Erythroblast (primary cell): ENCODE measurements around the gene AHR.
A peak's percentile ranks its signal among the peaks of the same experiment; 100 is the strongest.
"Not testable (repeated sequence)": the region's sequence is repeated elsewhere in the genome, so short reads cannot be mapped to it uniquely, and the experiment has no call there.

Source experiments
- DNase-seq, 2 experiments: peaks; one replicate each; lab custom pipeline; 2025; lab: John Stamatoyannopoulos, UW
- GATA1 ChIP-seq: IDR thresholded peaks from 2 replicates; pipeline ENCODE4 v1.6.1; 2011; ENCODE audit warnings: low read depth, mild to moderate bottlenecking, control low read depth, low read length, moderate library complexity
- POLR2A ChIP-seq: IDR thresholded peaks from 2 replicates; pipeline ENCODE4 v1.6.1; 2011; ENCODE audit warnings: mild to moderate bottlenecking, low read length

The AHR gene

GRCh38 chr7:17339139-17339538 lies 40.7 kb downstream of the AHR start:
- TF ChIP-seq GATA1 (no peak), POLR2A (no peak)

GRCh38 chr7:17339952-17340351 lies 41.5 kb downstream of the AHR start:
- DNase-seq, result no peak
- TF ChIP-seq GATA1 (no peak), POLR2A (no peak)

More at GRCh38 chr7:17339139-17339538, 40.7 kb downstream of the AHR start:
- no peak for DNase-seq

- no peak for TF ChIP-seq GATA1
- TF ChIP-seq POLR2A, result no peak
- DNase-seq, result no peak
Observed at GRCh38 chr7:17340655-17341054, 42.2 kb downstream of the AHR start.

- TF ChIP-seq GATA1 (no peak), POLR2A (no peak)
- no peak for DNase-seq
Observed at GRCh38 chr7:17342756-17343155, 44.3 kb downstream of the AHR start.

- no peak for TF ChIP-seq GATA1
- no peak for TF ChIP-seq POLR2A
- no peak for DNase-seq
Observed at GRCh38 chr7:17347401-17347800, 48.9 kb downstream of the AHR start.

- not testable (repeated sequence) for DNase-seq
Observed at GRCh38 chr7:17348932-17349331, 50.5 kb downstream of the AHR start.

- not testable (repeated sequence) for DNase-seq
Observed at GRCh38 chr7:17350321-17350720, 51.9 kb downstream of the AHR start.

- not testable (repeated sequence) for DNase-seq
Observed at GRCh38 chr7:17353650-17354419, 55.4 kb downstream of the AHR start.

GRCh38 chr7:17354473-17354872 lies 56.0 kb downstream of the AHR start:
- TF ChIP-seq GATA1 (no peak), POLR2A (no peak)
- no peak for DNase-seq

- TF ChIP-seq POLR2A (no peak), GATA1 (no peak)
- DNase-seq, result peak; percentile 7 to 46
Observed at GRCh38 chr7:17355050-17355449, 56.6 kb downstream of the AHR start.

- no peak for DNase-seq
- TF ChIP-seq GATA1 (no peak), POLR2A (no peak)
Observed at GRCh38 chr7:17357952-17358351, 59.5 kb downstream of the AHR start.

- no peak for TF ChIP-seq POLR2A
- DNase-seq, result no peak
Observed at GRCh38 chr7:17359610-17360009, 61.2 kb downstream of the AHR start.

GRCh38 chr7:17362439-17363105 lies 64.1 kb downstream of the AHR start:
- no peak for TF ChIP-seq GATA1
- TF ChIP-seq POLR2A, result no peak
- no peak for DNase-seq

- TF ChIP-seq POLR2A (no peak), GATA1 (no peak)
Observed at GRCh38 chr7:17364671-17365070, 66.2 kb downstream of the AHR start.

GRCh38 chr7:17365775-17366174 lies 67.3 kb downstream of the AHR start:
- no peak for TF ChIP-seq POLR2A
- TF ChIP-seq GATA1, result no peak

More at GRCh38 chr7:17364671-17365070, 66.2 kb downstream of the AHR start:
- DNase-seq, result no peak

GRCh38 chr7:17367502-17367901 lies 69.0 kb downstream of the AHR start:
- no peak for TF ChIP-seq POLR2A
- TF ChIP-seq GATA1, result no peak

More at GRCh38 chr7:17365775-17366174, 67.3 kb downstream of the AHR start:
- DNase-seq, result no peak

More at GRCh38 chr7:17367502-17367901, 69.0 kb downstream of the AHR start:
- no peak for DNase-seq
